IMR-90 (cell line): Measurements from ENCODE around the gene CDH13. TPM values are rescaled to one million over a fixed set of nuclear protein-coding genes. Genes with fewer than 3 reads are reported as not detected.

Experiments used
- ATAC-seq: fragments of 200-7000 bp; cut with Tn5 transposase; 2 replicates; pipeline ENCODE4 v1.9.1; 2020; ENCODE audit warnings: low read depth, mild to moderate bottlenecking, moderate library complexity
- BruUV-seq: library from RNA; stranded (reverse); fragments of 400-500 nt; replicated peaks from 2 replicates; lab custom pipeline; 2021; lab: Mats Ljungman, UMichigan
- CTCF ChIA-PET: fragments of 300-600 bp; formaldehyde crosslinking; extraction: SDS; loops from one replicate; lab custom pipeline; 2021; ENCODE audit warnings: antibody characterized with exemption; lab: Yijun Ruan, JAX
- POLR2A ChIA-PET: fragments of 300-600 bp; sonication (Branson Sonifier 250); formaldehyde crosslinking; loops from one replicate; lab custom pipeline; 2022; ENCODE audit warnings: antibody characterized with exemption; ENCODE audit not compliant: unreplicated experiment; lab: Charles Lee
- DNase-seq: peaks from one replicate; pipeline ENCODE4 v3.0.0; 2013
- H2AFZ ChIP-seq: replicated peaks from 2 replicates; pipeline ENCODE3; 2013; ENCODE audit warnings: low read length, mild to moderate bottlenecking; ENCODE audit not compliant: poor library complexity
- H2AK5ac ChIP-seq: 2 replicates; pipeline ENCODE4 v1.6.1; 2013; ENCODE audit warnings: low read depth, low read length, inconsistent platforms
- H2AK9ac ChIP-seq: replicated peaks from 2 replicates; pipeline ENCODE3; 2013; ENCODE audit warnings: mild to moderate bottlenecking, low read depth, low read length, moderate library complexity; ENCODE audit not compliant: poor library complexity
- H2BK120ac ChIP-seq: 2 replicates; pipeline ENCODE4 v1.6.1; 2013; ENCODE audit warnings: low read depth, low read length, inconsistent platforms
- H2BK15ac ChIP-seq: 3 replicates; pipeline ENCODE4 v1.6.1; 2013; ENCODE audit warnings: low read depth, low read length, inconsistent platforms
- H2BK20ac ChIP-seq: 2 replicates; pipeline ENCODE4 v1.6.1; 2013; ENCODE audit warnings: low read depth, mild to moderate bottlenecking, inconsistent platforms, low read length, moderate library complexity
- H2BK5ac ChIP-seq: 2 replicates; pipeline ENCODE4 v1.6.1; 2013; ENCODE audit warnings: mild to moderate bottlenecking, low read depth, low read length, inconsistent platforms; ENCODE audit not compliant: poor library complexity, severe bottlenecking
- H3K14ac ChIP-seq: replicated peaks from 2 replicates; pipeline ENCODE4 v1.6.1; 2013; ENCODE audit warnings: low read depth, low read length, inconsistent platforms
- H3K18ac ChIP-seq: 2 replicates; pipeline ENCODE4 v1.6.1; 2013; ENCODE audit warnings: low read depth, low read length, control low read depth
- H3K23ac ChIP-seq: 2 replicates; pipeline ENCODE4 v1.6.1; 2013; ENCODE audit warnings: low read depth, low read length, inconsistent platforms
- H3K27ac ChIP-seq: 2 replicates; pipeline ENCODE4 v1.5.1; 2013; ENCODE audit warnings: mild to moderate bottlenecking, control low read depth, low read length; ENCODE audit not compliant: insufficient read depth
- H3K27me3 ChIP-seq: 2 replicates; pipeline ENCODE4 v1.6.1; 2013; ENCODE audit warnings: low read length; ENCODE audit not compliant: control insufficient read depth, insufficient read depth
- H3K36me3 ChIP-seq: 2 replicates; pipeline ENCODE4 v1.6.1; 2013; ENCODE audit warnings: low read length, mixed read lengths; ENCODE audit not compliant: control insufficient read depth, insufficient read depth
- H3K4ac ChIP-seq: 2 replicates; pipeline ENCODE4 v1.6.1; 2013; ENCODE audit warnings: low read depth, low read length, inconsistent platforms
- H3K4me1 ChIP-seq: 2 replicates; pipeline ENCODE4 v1.6.1; 2013; ENCODE audit warnings: low read length, mixed read lengths; ENCODE audit not compliant: control insufficient read depth, insufficient read depth
- H3K4me2 ChIP-seq: 2 replicates; pipeline ENCODE4 v1.6.1; 2013; ENCODE audit warnings: low read depth, mild to moderate bottlenecking, control low read depth, low read length, moderate library complexity
- H3K4me3 ChIP-seq: 2 replicates; pipeline ENCODE4 v1.5.1; 2013; ENCODE audit warnings: low read depth, mild to moderate bottlenecking, control low read depth, low read length, moderate library complexity; ENCODE audit not compliant: insufficient read depth
- H3K56ac ChIP-seq: 2 replicates; pipeline ENCODE4 v1.6.1; 2013; ENCODE audit warnings: low read length, inconsistent platforms; ENCODE audit not compliant: insufficient read depth; ENCODE audit errors: extremely low read depth
- H3K79me1 ChIP-seq, 2 experiments: 2 replicates each; pipeline ENCODE4 v1.6.1; 2013; ENCODE audit warnings: low read length in 2 of 2, inconsistent platforms in 1 of 2, low read depth in 1 of 2
- H3K9ac ChIP-seq: 2 replicates; pipeline ENCODE4 v1.6.1; 2013; ENCODE audit warnings: low read depth, low read length, control low read depth
- H3K9me1 ChIP-seq: 2 replicates; pipeline ENCODE4 v1.6.1; 2013; ENCODE audit warnings: low read length, inconsistent platforms; ENCODE audit not compliant: insufficient read depth
- H3K9me3 ChIP-seq: 2 replicates; pipeline ENCODE4 v1.6.1; 2013; ENCODE audit warnings: low read length; ENCODE audit not compliant: control insufficient read depth, insufficient read depth
- H4K20me1 ChIP-seq: 2 replicates; pipeline ENCODE4 v1.6.1; 2013; ENCODE audit warnings: low read length, inconsistent platforms; ENCODE audit not compliant: insufficient read depth
- H4K5ac ChIP-seq: 2 replicates; pipeline ENCODE4 v1.6.1; 2013; ENCODE audit warnings: mild to moderate bottlenecking, low read depth, low read length, control low read depth
- H4K8ac ChIP-seq, 2 experiments: 2 replicates each; pipeline ENCODE4 v1.6.1; 2013; ENCODE audit warnings: low read depth in 2 of 2, low read length in 2 of 2, control low read depth in 1 of 2, inconsistent platforms in 1 of 2
- H4K91ac ChIP-seq: 2 replicates; pipeline ENCODE4 v1.6.1; 2013; ENCODE audit warnings: low read depth, low read length, inconsistent platforms; ENCODE audit not compliant: insufficient read depth
- CEBPB ChIP-seq: IDR thresholded peaks from 2 replicates; pipeline ENCODE4 v1.6.1; 2012; ENCODE audit warnings: low read depth, low read length, improper control_type of control experiment
- FOS ChIP-seq: fragments of 150-350 bp; IDR thresholded peaks from 2 replicates; pipeline ENCODE4 v1.6.1; 2016; ENCODE audit warnings: low read depth, low read length
- MAFK ChIP-seq: IDR thresholded peaks from 2 replicates; pipeline ENCODE4 v1.6.1; 2012; ENCODE audit warnings: low read depth, low read length, improper control_type of control experiment
- MAZ ChIP-seq: IDR thresholded peaks from 2 replicates; pipeline ENCODE4 v1.6.1; 2012; ENCODE audit warnings: low read depth, mild to moderate bottlenecking, low read length, improper control_type of control experiment, moderate library complexity, borderline replicate concordance
- NFE2L2 ChIP-seq: fragments of 150-350 bp; IDR thresholded peaks from 2 replicates; pipeline ENCODE4 v1.6.1; 2016; ENCODE audit warnings: low read depth, mild to moderate bottlenecking, low read length
- POLR2A ChIP-seq: IDR thresholded peaks from 2 replicates; pipeline ENCODE4 v1.6.1; 2012; ENCODE audit warnings: mild to moderate bottlenecking, low read depth, low read length
- RAD21 ChIP-seq: IDR thresholded peaks from 2 replicates; pipeline ENCODE4 v1.6.1; 2012; ENCODE audit warnings: low read length, improper control_type of control experiment
- RFX5 ChIP-seq: IDR thresholded peaks from 2 replicates; pipeline ENCODE4 v1.8.0; 2012; ENCODE audit warnings: low read depth, mild to moderate bottlenecking, low read length, moderate library complexity
- WGBS, 2 experiments: methylation state at CpG; one replicate each; pipeline versions ENCODE4 v1.1.5 to v1.1.7; 2013; ENCODE audit warnings: missing lambda C conversion rate in 2 of 2; ENCODE audit not compliant: insufficient read length in 1 of 2; ENCODE audit errors: extremely low coverage in 2 of 2; 5-methylcytosine and 5-hydroxymethylcytosine counted together
- dilution Hi-C: fragments of 300-500 bp; cut with HindIII; formaldehyde crosslinking; loops from one replicate; pipeline ENCODE4 v1.14.3; 2018; ENCODE audit warnings: low sequenced_read_pairs; ENCODE audit not compliant: unreplicated experiment
- in situ Hi-C: fragments of 300-500 bp; cut with MboI; formaldehyde crosslinking; loops from 3 replicates; pipeline ENCODE4 v1.14.3; 2019; ENCODE audit warnings: low sequenced_read_pairs, inconsistent platforms, mixed read lengths
- intact Hi-C: fragments of 100-400 bp; cut with micrococcal nuclease; formaldehyde crosslinking; loops from 2 replicates; pipeline ENCODE4 v1.10.0; 2022
- polyA plus RNA-seq, 3 experiments: library from polyadenylated mRNA; depleted of rRNA; stranded (reverse); fragments of >200 nt; gene quantifications; 2 replicates each; pipeline ENCODE4 v1.2.3, GENCODE V29; 2012; ENCODE audit warnings: low replicate concordance in 1 of 3
- total RNA-seq: library from RNA; depleted of rRNA; stranded (reverse); fragments of >200 nt; gene quantifications from 2 replicates; pipeline ENCODE4 v1.2.3, GENCODE V29; 2012
- TF ChIP-seq, protein P1 (sequence below): fragments of 150-350 bp; IDR thresholded peaks from 2 replicates; pipeline ENCODE4 v1.6.1; 2017; ENCODE audit warnings: mild to moderate bottlenecking, antibody characterized with exemption, low read length, low read depth
- TF ChIP-seq, protein P2 (sequence below): conservative IDR thresholded peaks from 2 replicates; pipeline ENCODE4 v1.5.1; 2012; ENCODE audit warnings: mild to moderate bottlenecking, low read depth, low read length, improper control_type of control experiment

The CDH13 gene
- total and polyA plus RNA-seq, 2 of the 4 experiments (the other 2 are of a cell fraction) = 61.6 to 74.7 TPM

DNA sequence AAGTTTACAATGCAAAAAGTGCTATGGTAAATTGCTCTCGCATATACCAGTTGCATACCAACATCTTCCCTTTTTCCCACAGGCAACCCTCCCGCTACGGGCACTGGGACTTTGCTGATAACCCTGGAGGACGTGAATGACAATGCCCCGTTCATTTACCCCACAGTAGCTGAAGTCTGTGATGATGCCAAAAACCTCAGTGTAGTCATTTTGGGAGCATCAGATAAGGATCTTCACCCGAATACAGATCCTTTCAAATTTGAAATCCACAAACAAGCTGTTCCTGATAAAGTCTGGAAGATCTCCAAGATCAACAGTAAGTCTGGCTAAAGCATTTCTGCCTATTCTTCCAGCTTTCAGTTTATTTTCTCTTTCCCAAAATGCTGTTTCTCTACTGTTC lies 1153.1 kb downstream of the CDH13 start:
- BruUV-seq = no TSS peak
- 0 out of 2 replicates have a peak overlapping the region, but pooled peaks have one; percentile 27 for H3K4me2 ChIP-seq
- H4K20me1 ChIP-seq = no peaks in the 10 kb centered on the region
- dilution Hi-C loops = no loop called here
- H2BK120ac ChIP-seq = no peak overlapping the region
- TF ChIP-seq NFE2L2 = no peak
- no peak for TF ChIP-seq RAD21
- TF ChIP-seq, protein P1, sequence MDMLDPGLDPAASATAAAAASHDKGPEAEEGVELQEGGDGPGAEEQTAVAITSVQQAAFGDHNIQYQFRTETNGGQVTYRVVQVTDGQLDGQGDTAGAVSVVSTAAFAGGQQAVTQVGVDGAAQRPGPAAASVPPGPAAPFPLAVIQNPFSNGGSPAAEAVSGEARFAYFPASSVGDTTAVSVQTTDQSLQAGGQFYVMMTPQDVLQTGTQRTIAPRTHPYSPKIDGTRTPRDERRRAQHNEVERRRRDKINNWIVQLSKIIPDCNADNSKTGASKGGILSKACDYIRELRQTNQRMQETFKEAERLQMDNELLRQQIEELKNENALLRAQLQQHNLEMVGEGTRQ = no peak
- TF ChIP-seq MAZ = no peak
- no peak for TF ChIP-seq RFX5
- TF ChIP-seq CEBPB = no peak
- no peak for TF ChIP-seq POLR2A
- TF ChIP-seq MAFK = no peak
- TF ChIP-seq FOS = no peak
- TF ChIP-seq, protein P2, sequence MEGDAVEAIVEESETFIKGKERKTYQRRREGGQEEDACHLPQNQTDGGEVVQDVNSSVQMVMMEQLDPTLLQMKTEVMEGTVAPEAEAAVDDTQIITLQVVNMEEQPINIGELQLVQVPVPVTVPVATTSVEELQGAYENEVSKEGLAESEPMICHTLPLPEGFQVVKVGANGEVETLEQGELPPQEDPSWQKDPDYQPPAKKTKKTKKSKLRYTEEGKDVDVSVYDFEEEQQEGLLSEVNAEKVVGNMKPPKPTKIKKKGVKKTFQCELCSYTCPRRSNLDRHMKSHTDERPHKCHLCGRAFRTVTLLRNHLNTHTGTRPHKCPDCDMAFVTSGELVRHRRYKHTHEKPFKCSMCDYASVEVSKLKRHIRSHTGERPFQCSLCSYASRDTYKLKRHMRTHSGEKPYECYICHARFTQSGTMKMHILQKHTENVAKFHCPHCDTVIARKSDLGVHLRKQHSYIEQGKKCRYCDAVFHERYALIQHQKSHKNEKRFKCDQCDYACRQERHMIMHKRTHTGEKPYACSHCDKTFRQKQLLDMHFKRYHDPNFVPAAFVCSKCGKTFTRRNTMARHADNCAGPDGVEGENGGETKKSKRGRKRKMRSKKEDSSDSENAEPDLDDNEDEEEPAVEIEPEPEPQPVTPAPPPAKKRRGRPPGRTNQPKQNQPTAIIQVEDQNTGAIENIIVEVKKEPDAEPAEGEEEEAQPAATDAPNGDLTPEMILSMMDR = no peak
- H3K4me3 ChIP-seq = no peak overlapping the region
- 0 out of 2 replicates have a peak, but pooled peaks cover 2% of the 10 kb centered on the region for H3K9me1 ChIP-seq
- no peak overlapping the region for H3K23ac ChIP-seq
- DNase-seq (peak; percentile 59), ATAC-seq (no peak)
- no peak overlapping the region for H2AK9ac ChIP-seq
- no peaks in the 10 kb centered on the region for H3K4me1 ChIP-seq
- H3K9ac ChIP-seq = no peak overlapping the region
- no peaks in the 10 kb centered on the region for H3K9me3 ChIP-seq
- H2BK20ac ChIP-seq = no peak overlapping the region
- no peak overlapping the region for H3K14ac ChIP-seq
- no peaks in the 10 kb centered on the region for H3K27me3 ChIP-seq
- H3K79me1 ChIP-seq = no peaks in the 10 kb centered on the region
- no peak overlapping the region for H2BK5ac ChIP-seq
- H4K91ac ChIP-seq = no peak overlapping the region
- H2AFZ ChIP-seq = no peak overlapping the region
- no peak overlapping the region for H2BK15ac ChIP-seq
- POLR2A ChIA-PET = no interaction called here
- H4K5ac ChIP-seq = no peak overlapping the region
- H3K18ac ChIP-seq = no peak overlapping the region
- H4K8ac ChIP-seq = no peak overlapping the region
- CTCF ChIA-PET = no interaction called here
- no peak overlapping the region for H2AK5ac ChIP-seq
- no peak overlapping the region for H3K56ac ChIP-seq
- no peaks in the 10 kb centered on the region; the same call in 1 of the 2 replicates for H3K36me3 ChIP-seq
- no peak overlapping the region for H3K27ac ChIP-seq
- no CpG with 5 or more reads among the region's 6 CpGs for WGBS, 2 experiments
- in situ Hi-C loops = no loop called here
- no peak overlapping the region for H3K4ac ChIP-seq
- intact Hi-C loops = no loop called here
